Glutamatergic neuron (in vitro differentiated cells): ENCODE results near the gene AHI1. TPM values are rescaled to one million over a fixed set of nuclear protein-coding genes. Genes with fewer than 3 reads are reported as not detected.

Source experiments
- DNase-seq: peaks from one replicate; pipeline ENCODE4 v3.0.0; 2022
- H3K27ac Mint-ChIP-seq: one replicate; pipeline ENCODE4 v1.8.0; 2020; ENCODE audit warnings: mild to moderate bottlenecking, mixed read lengths, inconsistent platforms; ENCODE audit not compliant: unreplicated experiment
- H3K27me3 Mint-ChIP-seq: one replicate; pipeline ENCODE4 v1.8.0; 2020; ENCODE audit warnings: mild to moderate bottlenecking, moderate library complexity, mixed read lengths, inconsistent platforms; ENCODE audit not compliant: unreplicated experiment
- H3K36me3 Mint-ChIP-seq: one replicate; pipeline ENCODE4 v1.8.0; 2020; ENCODE audit warnings: mild to moderate bottlenecking, mixed read lengths, inconsistent platforms; ENCODE audit not compliant: unreplicated experiment
- H3K4me1 Mint-ChIP-seq: one replicate; pipeline ENCODE4 v1.8.0; 2020; ENCODE audit warnings: mild to moderate bottlenecking, low read depth, mixed read lengths, inconsistent platforms; ENCODE audit not compliant: unreplicated experiment
- H3K4me3 Mint-ChIP-seq: one replicate; pipeline ENCODE4 v1.8.0; 2020; ENCODE audit warnings: mild to moderate bottlenecking, mixed read lengths, inconsistent platforms; ENCODE audit not compliant: unreplicated experiment
- H3K9me3 Mint-ChIP-seq: one replicate; pipeline ENCODE4 v1.8.0; 2020; ENCODE audit warnings: mild to moderate bottlenecking, moderate library complexity, mixed read lengths, inconsistent platforms; ENCODE audit not compliant: unreplicated experiment
- total RNA-seq: library from RNA; stranded (reverse); fragmentation: NEBNext Ultra II Directional; extraction: Animal tissue kit (Norgen Biotek cat#: 25700); gene quantifications from one replicate; pipeline ENCODE4 v1.2.1, GENCODE V29; 2021; ENCODE audit not compliant: unreplicated experiment
- TF ChIP-seq, protein P1 (sequence below): fragments of 200-600 bp; sonication (generic); IDR thresholded peaks from one replicate; pipeline ENCODE4 v1.5.0; 2021; ENCODE audit not compliant: partially characterized antibody, unreplicated experiment

AHI1 gene
- total RNA-seq, 1 donor from 2014 or later: 11.1 TPM

DNA sequence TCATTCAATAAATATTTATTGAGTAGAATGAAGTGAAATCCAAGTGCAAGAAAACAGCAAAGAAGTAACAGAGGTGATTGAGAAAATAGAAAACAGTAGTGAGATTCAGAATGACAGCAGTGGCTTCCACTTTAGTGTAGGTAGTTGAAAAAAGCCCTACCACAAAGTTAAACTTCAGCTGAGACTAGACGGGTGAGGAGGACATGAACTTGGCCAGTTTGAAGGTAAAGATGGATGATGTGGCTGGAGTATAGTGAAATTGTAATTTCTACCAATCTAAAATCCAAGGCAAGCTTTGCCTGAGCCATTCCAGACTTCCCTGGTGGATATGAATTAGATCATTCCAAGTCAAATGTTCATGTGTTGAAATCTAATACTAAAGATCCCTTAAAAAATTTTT, 32.6 kb upstream of the AHI1 start:
- no peaks in the 10 kb centered on the region for H3K9me3 Mint-ChIP-seq
- H3K4me1 Mint-ChIP-seq: no peaks in the 10 kb centered on the region
- TF ChIP-seq, protein P1, sequence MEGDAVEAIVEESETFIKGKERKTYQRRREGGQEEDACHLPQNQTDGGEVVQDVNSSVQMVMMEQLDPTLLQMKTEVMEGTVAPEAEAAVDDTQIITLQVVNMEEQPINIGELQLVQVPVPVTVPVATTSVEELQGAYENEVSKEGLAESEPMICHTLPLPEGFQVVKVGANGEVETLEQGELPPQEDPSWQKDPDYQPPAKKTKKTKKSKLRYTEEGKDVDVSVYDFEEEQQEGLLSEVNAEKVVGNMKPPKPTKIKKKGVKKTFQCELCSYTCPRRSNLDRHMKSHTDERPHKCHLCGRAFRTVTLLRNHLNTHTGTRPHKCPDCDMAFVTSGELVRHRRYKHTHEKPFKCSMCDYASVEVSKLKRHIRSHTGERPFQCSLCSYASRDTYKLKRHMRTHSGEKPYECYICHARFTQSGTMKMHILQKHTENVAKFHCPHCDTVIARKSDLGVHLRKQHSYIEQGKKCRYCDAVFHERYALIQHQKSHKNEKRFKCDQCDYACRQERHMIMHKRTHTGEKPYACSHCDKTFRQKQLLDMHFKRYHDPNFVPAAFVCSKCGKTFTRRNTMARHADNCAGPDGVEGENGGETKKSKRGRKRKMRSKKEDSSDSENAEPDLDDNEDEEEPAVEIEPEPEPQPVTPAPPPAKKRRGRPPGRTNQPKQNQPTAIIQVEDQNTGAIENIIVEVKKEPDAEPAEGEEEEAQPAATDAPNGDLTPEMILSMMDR: no peak
- DNase-seq: no peak
- no peaks in the 10 kb centered on the region for H3K27me3 Mint-ChIP-seq
- H3K36me3 Mint-ChIP-seq: no peaks in the 10 kb centered on the region
- no peak overlapping the region for H3K4me3 Mint-ChIP-seq
- H3K27ac Mint-ChIP-seq: no peak overlapping the region

DNA sequence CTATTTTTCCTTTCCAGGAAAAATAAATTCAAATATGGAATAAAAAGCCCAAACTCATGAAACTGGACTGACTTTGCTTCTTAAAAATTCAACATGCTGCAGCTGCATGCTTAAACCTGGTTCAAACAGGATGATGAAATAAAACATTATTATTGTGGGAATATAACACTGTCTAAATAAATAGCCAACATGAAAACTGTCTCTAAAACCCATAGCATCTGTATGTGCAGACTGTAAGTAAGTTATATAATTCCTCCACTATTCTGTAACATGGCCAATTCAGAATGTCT, 30.4 kb upstream of the AHI1 start:
- no peak overlapping the region for H3K27ac Mint-ChIP-seq
- H3K36me3 Mint-ChIP-seq: no peaks in the 10 kb centered on the region

DNA sequence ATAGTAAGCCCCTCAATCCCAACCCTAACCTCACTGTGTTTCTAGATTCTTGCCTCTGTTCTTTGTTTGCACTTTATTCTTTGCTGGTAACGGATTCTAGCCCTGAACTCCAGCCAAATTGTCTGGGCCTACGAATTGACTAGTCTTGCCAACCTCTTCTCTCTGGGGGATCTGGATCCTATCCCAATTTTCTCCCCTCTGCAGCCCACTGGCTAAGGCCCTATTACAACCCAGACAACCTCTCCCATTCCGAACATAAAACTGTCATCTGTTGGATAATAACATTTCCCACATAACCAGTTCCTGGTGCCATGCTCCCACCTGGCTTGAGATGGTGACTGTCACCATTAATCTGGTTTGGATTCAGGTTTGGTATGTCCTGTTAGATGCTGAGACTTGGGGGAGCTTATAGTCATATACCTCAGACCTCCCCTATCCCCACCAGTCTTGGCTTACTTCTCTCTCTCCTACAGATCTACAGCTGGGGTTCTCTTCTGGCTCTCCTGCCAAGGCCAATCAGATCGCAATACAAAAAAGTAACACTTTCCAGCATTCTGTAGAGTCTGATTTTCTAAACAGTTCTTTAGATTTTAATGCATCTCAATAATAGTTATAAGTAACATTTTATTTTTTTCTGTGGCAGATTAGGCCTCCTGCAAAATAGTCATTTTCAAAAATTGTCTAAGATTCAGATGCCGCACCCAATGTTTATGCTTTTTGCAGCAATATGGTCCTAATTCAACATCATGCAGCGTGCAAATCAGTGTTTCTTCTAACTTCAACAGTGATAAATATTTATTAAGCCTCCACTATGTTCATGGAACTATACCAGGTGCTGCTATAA, 29.8 kb upstream of the AHI1 start:
- no peak overlapping the region for H3K4me3 Mint-ChIP-seq
- no peaks in the 10 kb centered on the region for H3K4me1 Mint-ChIP-seq
- DNase-seq: no peak
- H3K27me3 Mint-ChIP-seq: peaks cover 1% of the 10 kb centered on the region
- no peaks in the 10 kb centered on the region for H3K36me3 Mint-ChIP-seq
- TF ChIP-seq, protein P1: no peak
- no peak overlapping the region for H3K27ac Mint-ChIP-seq
- H3K9me3 Mint-ChIP-seq: no peaks in the 10 kb centered on the region

More for the DNA sequence above, 30.4 kb upstream of the AHI1 start:
- Mint-ChIP-seq H3K9me3 (no peaks in the 10 kb centered on the region), H3K4me1 (no peaks in the 10 kb centered on the region), H3K4me3 (no peak overlapping the region), H3K27me3 (peaks cover 1% of the 10 kb centered on the region)
- DNase-seq: no peak
- TF ChIP-seq, protein P1: no peak

DNA sequence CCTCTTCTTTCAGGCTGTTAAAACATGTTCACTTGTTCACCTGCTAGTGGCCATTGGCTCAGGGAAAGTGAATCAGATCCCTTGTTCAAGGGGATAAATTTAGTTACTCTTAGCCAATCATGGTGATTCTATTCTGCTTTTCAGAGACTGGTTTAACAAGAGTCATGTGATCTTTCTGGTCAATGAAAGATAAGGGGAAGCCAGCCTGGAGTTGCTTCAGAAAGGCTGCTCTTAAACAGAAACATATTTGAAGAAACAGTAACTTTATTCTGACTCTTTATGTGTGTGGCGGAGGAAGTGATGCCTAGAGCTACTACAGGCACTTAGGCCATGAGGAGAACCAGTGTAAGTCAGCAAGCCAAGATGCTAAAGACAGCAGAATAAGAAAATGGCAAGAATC, 28.1 kb upstream of the AHI1 start:
- DNase-seq: no peak
- no peak overlapping the region for H3K27ac Mint-ChIP-seq
- H3K36me3 Mint-ChIP-seq: no peaks in the 10 kb centered on the region
- H3K9me3 Mint-ChIP-seq: no peaks in the 10 kb centered on the region
- H3K4me3 Mint-ChIP-seq: no peak overlapping the region
- no peaks in the 10 kb centered on the region for H3K4me1 Mint-ChIP-seq
- TF ChIP-seq, protein P1: no peak
- peaks cover 1% of the 10 kb centered on the region for H3K27me3 Mint-ChIP-seq

DNA sequence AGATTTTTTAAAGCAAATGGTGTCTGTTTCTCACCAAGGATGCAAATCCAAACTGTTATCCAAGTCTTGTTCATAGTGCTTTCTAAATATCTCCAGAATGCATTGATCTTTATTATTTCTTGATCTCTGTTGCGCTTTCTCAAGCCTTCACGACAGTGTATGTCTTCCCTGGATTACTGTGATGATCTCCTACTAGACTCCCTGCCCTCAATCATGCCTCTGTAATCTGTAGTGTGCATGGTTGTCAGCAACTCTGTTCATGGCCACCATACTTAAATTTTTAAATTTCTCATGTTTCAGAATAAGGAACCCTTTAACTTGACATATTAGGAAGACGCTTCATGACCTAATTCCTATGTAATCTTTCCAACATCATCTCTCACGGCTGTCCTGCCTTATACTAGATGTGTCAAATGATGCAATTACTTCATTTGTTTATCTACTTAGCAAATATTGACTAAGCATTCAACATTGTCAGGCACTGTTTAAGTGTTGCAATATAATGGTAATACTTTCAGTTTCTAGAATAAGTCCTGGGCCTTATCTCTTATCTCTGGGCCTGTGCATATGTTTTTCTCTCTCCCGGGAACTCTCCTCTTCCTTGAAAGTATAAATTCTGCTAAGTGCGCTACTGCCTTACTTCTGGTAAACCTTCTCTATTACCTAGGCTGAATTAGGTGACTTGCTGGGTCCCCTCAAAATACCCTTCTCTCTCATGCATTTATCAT, 25.6 kb upstream of the AHI1 start:
- H3K27me3 Mint-ChIP-seq: peaks cover 1% of the 10 kb centered on the region
- no peak for DNase-seq
- TF ChIP-seq, protein P1: no peak
- H3K4me3 Mint-ChIP-seq: no peak overlapping the region
- no peaks in the 10 kb centered on the region for H3K9me3 Mint-ChIP-seq
- H3K36me3 Mint-ChIP-seq: no peaks in the 10 kb centered on the region
- no peaks in the 10 kb centered on the region for H3K4me1 Mint-ChIP-seq
- no peak overlapping the region for H3K27ac Mint-ChIP-seq
